AG09319 (cell line): ENCODE results near the gene BANF2.

Experiments
- DNase-seq: peaks from one replicate; pipeline ENCODE4 v3.0.0-alpha.2; 2010; ENCODE audit warnings: low read depth; ENCODE audit errors: extremely low read depth
- TF ChIP-seq, protein P1 (sequence below): IDR thresholded peaks from 2 replicates; pipeline ENCODE4 v1.5.1; 2011; ENCODE audit warnings: low read depth, mild to moderate bottlenecking, inconsistent platforms, low read length, moderate library complexity

The BANF2 gene

DNA sequence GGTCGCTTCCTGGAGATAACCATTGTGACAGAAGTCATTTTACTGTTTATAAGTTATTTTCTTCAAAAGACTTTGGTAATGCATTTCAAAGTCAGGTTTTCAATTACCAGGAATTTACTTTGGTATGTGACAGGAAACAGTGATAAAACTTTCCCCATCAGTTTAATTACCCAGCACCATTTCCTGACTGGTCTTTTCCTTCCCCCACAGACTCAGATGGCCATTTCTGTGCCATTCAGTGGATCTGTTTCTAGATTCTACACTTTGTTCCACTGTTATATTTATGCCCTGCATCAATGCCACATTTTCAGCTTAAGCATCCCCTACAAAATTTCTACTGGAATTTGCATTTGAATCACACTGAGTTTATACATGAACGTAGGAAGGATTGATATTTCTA, 34.0 kb upstream of the BANF2 start:
- no peak for DNase-seq
- TF ChIP-seq, protein P1, sequence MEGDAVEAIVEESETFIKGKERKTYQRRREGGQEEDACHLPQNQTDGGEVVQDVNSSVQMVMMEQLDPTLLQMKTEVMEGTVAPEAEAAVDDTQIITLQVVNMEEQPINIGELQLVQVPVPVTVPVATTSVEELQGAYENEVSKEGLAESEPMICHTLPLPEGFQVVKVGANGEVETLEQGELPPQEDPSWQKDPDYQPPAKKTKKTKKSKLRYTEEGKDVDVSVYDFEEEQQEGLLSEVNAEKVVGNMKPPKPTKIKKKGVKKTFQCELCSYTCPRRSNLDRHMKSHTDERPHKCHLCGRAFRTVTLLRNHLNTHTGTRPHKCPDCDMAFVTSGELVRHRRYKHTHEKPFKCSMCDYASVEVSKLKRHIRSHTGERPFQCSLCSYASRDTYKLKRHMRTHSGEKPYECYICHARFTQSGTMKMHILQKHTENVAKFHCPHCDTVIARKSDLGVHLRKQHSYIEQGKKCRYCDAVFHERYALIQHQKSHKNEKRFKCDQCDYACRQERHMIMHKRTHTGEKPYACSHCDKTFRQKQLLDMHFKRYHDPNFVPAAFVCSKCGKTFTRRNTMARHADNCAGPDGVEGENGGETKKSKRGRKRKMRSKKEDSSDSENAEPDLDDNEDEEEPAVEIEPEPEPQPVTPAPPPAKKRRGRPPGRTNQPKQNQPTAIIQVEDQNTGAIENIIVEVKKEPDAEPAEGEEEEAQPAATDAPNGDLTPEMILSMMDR = no peak

DNA sequence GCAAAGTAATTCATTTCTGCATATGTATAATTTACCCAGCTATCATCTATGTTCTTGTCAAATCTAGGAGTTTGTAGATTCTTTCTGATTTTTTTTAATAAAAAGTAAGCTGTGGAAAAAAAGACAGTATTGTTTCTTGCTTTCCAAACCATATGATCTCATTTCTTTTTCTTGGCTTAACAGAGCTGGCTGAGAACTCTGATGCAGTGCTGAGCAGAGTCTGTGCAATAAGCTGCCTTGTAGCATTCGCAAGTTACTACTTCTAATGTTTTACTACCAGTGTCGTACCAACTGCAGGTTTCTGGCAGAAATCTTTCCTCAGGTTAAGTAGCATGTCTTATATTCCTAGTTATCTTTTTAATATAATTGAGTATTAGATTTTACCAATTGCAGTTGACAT, 33.3 kb upstream of the BANF2 start:
- no peak for DNase-seq
- TF ChIP-seq, protein P1 = no peak

DNA sequence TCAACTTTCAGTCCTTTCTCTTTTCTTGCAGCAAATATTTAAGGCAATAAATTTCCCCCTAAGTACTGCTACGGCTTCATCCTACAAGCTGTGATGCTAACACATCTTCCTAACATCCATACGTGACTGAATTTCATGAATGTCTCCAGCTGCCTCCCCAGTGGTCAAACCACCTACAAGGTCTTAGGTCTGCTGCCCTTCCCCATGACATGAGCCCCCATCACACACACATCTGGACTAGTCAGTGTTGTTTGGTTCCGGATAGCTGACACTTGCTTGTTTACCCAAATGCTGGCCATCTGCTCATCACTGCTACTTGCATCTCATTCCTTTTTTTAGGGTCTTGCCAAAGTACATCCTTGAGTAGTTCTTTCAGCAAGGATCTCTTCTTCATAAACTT, 32.3 kb upstream of the BANF2 start:
- no peak for DNase-seq
- TF ChIP-seq, protein P1 = no peak

DNA sequence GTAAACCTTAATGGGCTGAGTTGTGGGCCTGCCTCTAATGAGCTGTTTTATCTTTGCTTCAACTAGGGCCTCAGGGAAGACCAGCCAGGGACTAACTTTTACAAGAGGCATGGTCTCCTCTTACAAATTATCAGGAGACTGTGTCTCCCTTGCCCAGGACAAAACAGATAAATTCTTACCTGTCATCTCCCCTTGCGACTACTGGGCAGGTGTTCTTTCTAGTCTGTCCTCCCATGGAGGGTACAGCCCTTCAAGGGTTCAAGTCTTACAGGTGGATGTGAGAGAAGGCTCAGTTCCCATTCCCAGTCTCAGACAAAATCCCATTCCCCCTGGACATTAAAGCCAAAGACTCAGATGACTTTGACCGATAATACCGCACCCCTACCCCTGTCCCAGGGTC, 31.3 kb upstream of the BANF2 start:
- TF ChIP-seq, protein P1 = no peak
- no peak for DNase-seq

DNA sequence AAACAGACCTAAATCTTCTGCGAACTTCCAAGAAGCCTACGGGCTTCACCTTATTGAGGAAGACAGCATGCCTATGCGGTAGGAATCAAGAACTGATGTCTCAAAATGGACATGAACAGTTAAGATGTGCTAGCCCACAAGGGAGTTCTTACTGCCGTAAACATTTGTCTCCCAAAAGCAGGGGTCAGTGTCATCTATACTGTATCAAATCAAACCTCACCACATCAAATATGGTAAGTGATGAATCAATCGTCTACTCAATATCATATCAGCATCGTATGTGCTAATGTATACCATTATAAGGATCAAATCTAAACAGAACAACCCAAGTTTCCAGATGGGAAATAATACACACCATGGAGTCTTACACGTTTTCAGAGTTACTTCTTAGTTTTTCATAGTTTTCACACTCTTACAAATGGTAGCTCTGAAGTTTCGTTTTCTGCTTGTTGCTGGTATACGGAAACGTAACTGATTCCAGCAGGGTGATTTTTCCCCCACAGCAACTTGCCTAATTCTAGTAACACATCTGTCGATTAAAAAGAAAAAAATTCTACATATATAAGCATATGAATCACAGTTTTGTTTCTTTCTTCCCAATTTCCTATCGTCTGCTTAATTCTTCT, 30.3 kb upstream of the BANF2 start:
- no peak for DNase-seq
- TF ChIP-seq, protein P1 = no peak

DNA sequence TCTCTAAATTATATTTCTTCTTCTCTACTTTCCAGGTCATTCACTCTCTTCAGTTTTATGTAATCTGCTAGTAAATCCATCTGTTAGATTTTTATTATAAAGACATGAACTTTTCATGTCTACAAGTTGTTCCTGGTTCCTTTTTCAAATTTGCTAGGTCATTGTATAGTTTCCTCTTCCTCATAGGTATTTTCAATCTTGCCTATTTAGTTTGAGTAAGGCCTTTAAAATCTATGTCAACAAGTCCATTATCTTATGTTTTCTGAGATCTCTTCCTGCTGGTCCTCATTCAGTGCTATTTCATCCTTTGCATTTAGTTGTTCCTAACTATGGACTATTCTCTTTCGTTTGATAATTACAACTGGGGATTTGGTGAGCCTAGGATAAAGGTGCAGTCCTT, 28.8 kb upstream of the BANF2 start:
- TF ChIP-seq, protein P1 = no peak
- no peak for DNase-seq

DNA sequence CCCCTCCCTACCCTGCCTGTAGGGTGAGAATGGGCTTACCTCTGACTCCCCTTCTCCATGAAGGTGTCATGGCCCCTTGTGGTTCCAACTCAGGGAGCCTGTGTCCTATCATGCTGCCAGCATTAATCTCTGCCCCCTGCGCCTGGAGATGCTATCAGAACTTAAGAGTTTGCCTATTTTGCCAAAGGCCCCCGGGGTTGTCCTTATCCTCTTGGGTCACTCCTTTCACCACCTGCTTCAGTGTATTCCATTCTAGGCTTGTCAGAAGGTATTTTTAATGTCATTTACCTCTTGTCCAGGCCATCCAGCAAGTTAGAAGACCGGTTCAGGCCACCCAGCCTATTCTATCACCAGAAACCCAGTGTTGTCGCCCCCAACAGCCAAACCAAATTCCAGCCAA, 28.2 kb upstream of the BANF2 start:
- DNase-seq = no peak
- TF ChIP-seq, protein P1 = no peak
